IMR-90 (cell line): Measurements from ENCODE around the gene NLGN1.

Experiments used
- CTCF ChIP-seq: conservative IDR thresholded peaks from 2 replicates; pipeline ENCODE4 v1.5.1; 2012; ENCODE audit warnings: mild to moderate bottlenecking, low read depth, low read length, improper control_type of control experiment
- MAFK ChIP-seq: IDR thresholded peaks from 2 replicates; pipeline ENCODE4 v1.6.1; 2012; ENCODE audit warnings: low read depth, low read length, improper control_type of control experiment
- POLR2A ChIP-seq: IDR thresholded peaks from 2 replicates; pipeline ENCODE4 v1.6.1; 2012; ENCODE audit warnings: mild to moderate bottlenecking, low read depth, low read length
- RCOR1 ChIP-seq: IDR thresholded peaks from 2 replicates; pipeline ENCODE4 v1.6.1; 2012; ENCODE audit warnings: mild to moderate bottlenecking, low read length, improper control_type of control experiment; ENCODE audit not compliant: insufficient replicate concordance
- SMC3 ChIP-seq: fragments of 150-350 bp; IDR thresholded peaks from 2 replicates; pipeline ENCODE4 v1.6.1; 2016; ENCODE audit warnings: low read depth, mild to moderate bottlenecking, antibody characterized with exemption, low read length, moderate library complexity
- USF2 ChIP-seq: fragments of 150-350 bp; IDR thresholded peaks from 2 replicates; pipeline ENCODE4 v1.6.1; 2017; ENCODE audit warnings: mild to moderate bottlenecking, antibody characterized with exemption, low read length, low read depth

GRCh38 chr3:174243171-174243570 lies 845.6 kb downstream of the NLGN1 start:
- TF ChIP-seq CTCF = no peak
- TF ChIP-seq SMC3 = no peak
- no peak for TF ChIP-seq POLR2A
- no peak for TF ChIP-seq MAFK
- TF ChIP-seq RCOR1 = no peak
- no peak for TF ChIP-seq USF2
